ENCODE measurements around the gene APEX2.
"Not testable (repeated sequence)": the region's sequence is repeated elsewhere in the genome, so short reads cannot be mapped to it uniquely, and the experiment has no call there.

The APEX2 gene

GRCh38 chrX:54999717-55000598 is at the start of gene APEX2:
Gene APEX2, plus strand, starts transcription at chrX:55000363. Its CDS starts 60 bp downstream, at chrX:55000423.
- peak; percentile 86 to 94 for DNase-seq

- DNase-seq = peak; percentile 81 to 94
Measured at GRCh38 chrX:54950730-54951375, 49.3 kb upstream of the APEX2 start.

- DNase-seq = no peak
Measured at GRCh38 chrX:54961750-54962149, 38.4 kb upstream of the APEX2 start.

- no peak for DNase-seq
Measured at GRCh38 chrX:54964766-54965497, 35.2 kb upstream of the APEX2 start.

GRCh38 chrX:54977387-54977786 is 22.8 kb upstream of the APEX2 start:
- no peak for DNase-seq

GRCh38 chrX:54978448-54978847 is 21.7 kb upstream of the APEX2 start:
- no peak for DNase-seq

GRCh38 chrX:54979432-54979831 is 20.7 kb upstream of the APEX2 start:
- no peak for DNase-seq

- no peak for DNase-seq
Measured at GRCh38 chrX:54980334-54980733, 19.8 kb upstream of the APEX2 start.

- DNase-seq = not testable (repeated sequence)
Measured at GRCh38 chrX:54983306-54983705, 16.9 kb upstream of the APEX2 start.

- DNase-seq = no peak
Measured at GRCh38 chrX:54991706-54992105, 8.5 kb upstream of the APEX2 start.

- DNase-seq = no peak
Measured at GRCh38 chrX:54992911-54993622, 7.1 kb upstream of the APEX2 start.

GRCh38 chrX:54994099-54994498 is 6.1 kb upstream of the APEX2 start, which contains the start of gene PFKFB1:
Gene PFKFB1, minus strand, starts transcription at chrX:54994188. Its CDS starts 181 bp downstream, at chrX:54994007.
- no peak for DNase-seq

GRCh38 chrX:54994668-54995351 is 5.4 kb upstream of the APEX2 start:
- no peak for DNase-seq

GRCh38 chrX:54995621-54996020 is 4.5 kb upstream of the APEX2 start:
- DNase-seq = no peak

GRCh38 chrX:55004231-55004630 is 4.1 kb downstream of the APEX2 start:
- no peak for DNase-seq

GRCh38 chrX:55005256-55005655 is 5.1 kb downstream of the APEX2 start:
- DNase-seq = no peak

- no peak for DNase-seq
Measured at GRCh38 chrX:55006827-55007621, 6.9 kb downstream of the APEX2 start.

- DNase-seq = no peak
Measured at GRCh38 chrX:55007656-55008055, 7.5 kb downstream of the APEX2 start.

GRCh38 chrX:55008571-55009358 is 8.6 kb downstream of the APEX2 start:
- no peak for DNase-seq

- DNase-seq = no peak
Measured at GRCh38 chrX:55011294-55011693, 11.1 kb downstream of the APEX2 start.

Data from NCI-H2081 (cell line).